ENCODE results near the gene DDX56. TPM values are rescaled to one million over a fixed set of nuclear protein-coding genes. Genes with fewer than 3 reads are reported as not detected.

The DDX56 gene
- total and polyA plus RNA-seq, 2 of the 4 experiments (the other 2 are of a cell fraction), result 59.4 to 67.7 TPM

DNA sequence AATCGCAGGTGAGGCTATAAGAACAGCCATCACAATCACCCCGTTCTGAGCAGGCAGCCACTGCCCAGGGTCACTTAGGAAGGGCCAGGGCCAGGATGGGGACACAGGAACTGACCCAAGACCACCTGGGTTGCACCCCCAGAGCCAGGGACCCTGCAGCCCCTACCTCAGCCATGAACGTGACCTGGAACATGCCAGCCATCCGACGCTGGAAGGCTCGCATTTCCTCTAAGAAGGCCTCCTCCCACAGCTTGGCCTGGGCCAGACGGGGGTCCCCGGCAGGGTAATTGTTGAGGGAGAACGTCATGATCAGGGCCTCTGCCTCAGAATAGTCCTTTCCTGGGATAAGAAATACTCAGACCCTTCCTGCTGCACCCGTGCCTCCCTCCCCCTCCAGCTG lies 37.6 kb downstream of the DDX56 start:
- Histone ChIP-seq H4K5ac (ENCODE audit: low read depth, low read length) (no peak overlapping the region), H3K18ac (ENCODE audit: low read depth, low read length) (no peak overlapping the region), H4K8ac (ENCODE audit: low read depth in 2 of 2, low read length in 2 of 2) (no peak overlapping the region), H3K14ac (replicated peaks; ENCODE audit: low read depth, low read length) (no peak overlapping the region), H3K27me3 (ENCODE audit: control insufficient read depth, insufficient read depth, low read length) (no peaks in the 10 kb centered on the region), H2BK15ac (ENCODE audit: low read depth, low read length) (no peak overlapping the region), H3K36me3 (ENCODE audit: control insufficient read depth, insufficient read depth, low read length) (no peaks in the 10 kb centered on the region), H3K27ac (ENCODE audit: insufficient read depth, low read length) (no peak overlapping the region), H2AK5ac (ENCODE audit: low read depth, low read length) (no peak overlapping the region), H3K23ac (ENCODE audit: low read depth, low read length) (no peak overlapping the region), H3K4ac (ENCODE audit: low read depth, low read length) (no peak overlapping the region), H2AFZ (replicated peaks; ENCODE audit: low read length, poor library complexity) (no peak overlapping the region), H4K20me1 (ENCODE audit: insufficient read depth, low read length) (no peaks in the 10 kb centered on the region), H3K4me3 (ENCODE audit: insufficient read depth, low read depth, low read length) (no peak overlapping the region), H3K4me2 (ENCODE audit: low read depth, low read length) (no peak overlapping the region), H3K56ac (ENCODE audit: extremely low read depth, insufficient read depth, low read length) (no peak overlapping the region), H3K9me1 (ENCODE audit: insufficient read depth, low read length) (peaks cover 19% of the 10 kb centered on the region), H2BK20ac (ENCODE audit: low read depth, low read length) (no peak overlapping the region), H2BK5ac (ENCODE audit: low read depth, low read length, poor library complexity, severe bottlenecking) (no peak overlapping the region), H2AK9ac (replicated peaks; ENCODE audit: low read depth, low read length, poor library complexity) (no peak overlapping the region), H3K9ac (ENCODE audit: low read depth, low read length) (no peak overlapping the region), H3K4me1 (ENCODE audit: control insufficient read depth, insufficient read depth, low read length) (peaks cover 16% of the 10 kb centered on the region), H3K79me1 (ENCODE audit: low read depth in 1 of 2, low read length in 2 of 2) (no peaks in the 10 kb centered on the region), H3K9me3 (ENCODE audit: control insufficient read depth, insufficient read depth, low read length) (no peaks in the 10 kb centered on the region), H2BK120ac (ENCODE audit: low read depth, low read length) (no peak overlapping the region), H4K91ac (ENCODE audit: insufficient read depth, low read depth, low read length) (no peak overlapping the region)
- POLR2A ChIA-PET (ENCODE audit: unreplicated experiment), result no interaction called here
- in situ Hi-C loops (cut with MboI; ENCODE audit: low sequenced_read_pairs) (no loop called here), dilution Hi-C loops (cut with HindIII; ENCODE audit: low sequenced_read_pairs, unreplicated experiment) (no loop called here), intact Hi-C loops (cut with micrococcal nuclease) (no loop called here)
- 60% methylated on average over 1 of the region's 10 CpGs; no CpG with 5 or more reads in 1 of the 2 experiments for WGBS, 2 experiments (ENCODE audit: extremely low coverage in 2 of 2, insufficient read length in 1 of 2)
- TF ChIP-seq MXI1 (IDR thresholded peaks at IDR 0.05; ENCODE audit: borderline replicate concordance, low read depth, low read length), result no peak
- TF ChIP-seq, protein P1, sequence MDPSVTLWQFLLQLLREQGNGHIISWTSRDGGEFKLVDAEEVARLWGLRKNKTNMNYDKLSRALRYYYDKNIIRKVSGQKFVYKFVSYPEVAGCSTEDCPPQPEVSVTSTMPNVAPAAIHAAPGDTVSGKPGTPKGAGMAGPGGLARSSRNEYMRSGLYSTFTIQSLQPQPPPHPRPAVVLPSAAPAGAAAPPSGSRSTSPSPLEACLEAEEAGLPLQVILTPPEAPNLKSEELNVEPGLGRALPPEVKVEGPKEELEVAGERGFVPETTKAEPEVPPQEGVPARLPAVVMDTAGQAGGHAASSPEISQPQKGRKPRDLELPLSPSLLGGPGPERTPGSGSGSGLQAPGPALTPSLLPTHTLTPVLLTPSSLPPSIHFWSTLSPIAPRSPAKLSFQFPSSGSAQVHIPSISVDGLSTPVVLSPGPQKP (IDR thresholded peaks at IDR 0.05; ENCODE audit: borderline replicate concordance, low read depth, low read length), result no peak
- no peak for TF ChIP-seq NFE2L2 (IDR thresholded peaks at IDR 0.05; ENCODE audit: low read depth, low read length)
- no peak for TF ChIP-seq MAFK (IDR thresholded peaks at IDR 0.05; ENCODE audit: low read depth, low read length)
- BruUV-seq (replicated peaks), result no TSS peak
- no peak for ATAC-seq (ENCODE audit: low read depth)
- CTCF ChIA-PET, result no interaction called here
- no peak for DNase-seq
